SU-DHL-6 (cell line): ENCODE data around the gene TLR1.

Experiments
- EZH2phosphoT487 ChIP-seq: fragments of 200-600 bp; sonication (generic), shearing (Covaris generic); conservative IDR thresholded peaks from 2 replicates; pipeline ENCODE4 v1.6.1; 2018; ENCODE audit warnings: mild to moderate bottlenecking, antibody characterized with exemption, low read length, moderate library complexity, mixed read lengths
- TF ChIP-seq, protein P1 (sequence below): fragments of 200-600 bp; sonication (generic); IDR thresholded peaks from one replicate; pipeline ENCODE4 v1.5.1; 2017; ENCODE audit warnings: antibody characterized with exemption, mild to moderate bottlenecking, low read length, moderate library complexity; ENCODE audit not compliant: insufficient read depth, poor library complexity, severe bottlenecking

DNA sequence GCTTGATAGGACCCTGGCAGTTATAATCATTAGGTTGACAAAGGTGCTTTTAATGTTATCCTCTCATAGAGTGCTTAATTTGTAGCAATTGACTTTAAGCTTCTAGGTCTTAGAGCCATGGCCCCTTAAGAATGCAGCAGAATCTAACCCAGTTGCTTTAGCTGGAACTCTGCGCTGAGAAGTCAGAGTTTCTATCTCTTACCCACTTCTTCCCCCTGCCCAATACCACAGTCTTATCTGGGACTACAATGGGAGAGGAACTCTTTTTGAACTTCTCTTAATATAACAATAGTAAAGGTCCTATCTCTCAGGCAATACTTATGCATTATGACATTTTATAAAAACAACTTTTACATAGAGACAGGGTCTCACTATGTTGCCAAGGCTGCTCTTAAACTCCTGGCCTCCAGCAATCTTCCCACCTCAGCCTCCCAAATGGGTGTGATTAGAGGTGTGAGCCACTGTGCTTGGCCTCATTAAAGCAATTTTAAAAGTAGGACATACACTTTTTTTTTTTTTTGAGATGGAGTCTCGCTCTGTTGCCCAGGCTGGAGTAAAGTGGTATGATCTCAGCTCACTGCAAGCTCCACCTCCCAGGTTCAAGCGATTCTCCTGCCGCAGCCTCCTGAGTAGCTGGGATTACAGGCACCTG, 23.6 kb downstream of the TLR1 start:
- TF ChIP-seq, protein P1, sequence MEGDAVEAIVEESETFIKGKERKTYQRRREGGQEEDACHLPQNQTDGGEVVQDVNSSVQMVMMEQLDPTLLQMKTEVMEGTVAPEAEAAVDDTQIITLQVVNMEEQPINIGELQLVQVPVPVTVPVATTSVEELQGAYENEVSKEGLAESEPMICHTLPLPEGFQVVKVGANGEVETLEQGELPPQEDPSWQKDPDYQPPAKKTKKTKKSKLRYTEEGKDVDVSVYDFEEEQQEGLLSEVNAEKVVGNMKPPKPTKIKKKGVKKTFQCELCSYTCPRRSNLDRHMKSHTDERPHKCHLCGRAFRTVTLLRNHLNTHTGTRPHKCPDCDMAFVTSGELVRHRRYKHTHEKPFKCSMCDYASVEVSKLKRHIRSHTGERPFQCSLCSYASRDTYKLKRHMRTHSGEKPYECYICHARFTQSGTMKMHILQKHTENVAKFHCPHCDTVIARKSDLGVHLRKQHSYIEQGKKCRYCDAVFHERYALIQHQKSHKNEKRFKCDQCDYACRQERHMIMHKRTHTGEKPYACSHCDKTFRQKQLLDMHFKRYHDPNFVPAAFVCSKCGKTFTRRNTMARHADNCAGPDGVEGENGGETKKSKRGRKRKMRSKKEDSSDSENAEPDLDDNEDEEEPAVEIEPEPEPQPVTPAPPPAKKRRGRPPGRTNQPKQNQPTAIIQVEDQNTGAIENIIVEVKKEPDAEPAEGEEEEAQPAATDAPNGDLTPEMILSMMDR: no peak
- no peak for TF ChIP-seq EZH2phosphoT487
